GM12872 (cell line): Measurements from ENCODE around the gene VPS9D1.

Experiments used
- CTCF ChIP-seq: IDR thresholded peaks from 3 replicates; pipeline ENCODE4 v1.5.1; 2011; ENCODE audit warnings: low read depth, mild to moderate bottlenecking, low read length, moderate library complexity; ENCODE audit not compliant: insufficient read depth

Gene VPS9D1

DNA sequence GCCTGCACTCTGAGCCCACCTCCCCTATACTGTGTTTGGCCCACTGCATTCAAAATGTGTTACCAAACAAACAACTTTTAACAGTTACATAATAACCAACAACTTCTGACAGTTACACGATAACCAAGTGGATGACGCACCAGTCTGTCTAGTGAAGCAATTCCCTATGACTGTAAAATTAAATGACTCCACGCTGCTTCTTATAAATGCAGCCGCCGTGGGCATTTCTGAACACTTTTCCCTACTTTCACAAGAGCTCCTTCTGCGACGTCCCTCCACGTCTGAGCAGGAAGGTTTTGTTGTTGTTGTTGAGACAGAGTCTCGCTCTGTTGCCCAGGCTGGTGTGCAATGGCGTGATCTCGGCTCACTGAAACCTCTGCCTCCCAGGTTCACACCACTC is 28.2 kb upstream of the VPS9D1 start:
- no peak for TF ChIP-seq CTCF

GRCh38 chr16:89748076-89748475 is 27.4 kb upstream of the VPS9D1 start:
- TF ChIP-seq CTCF: no peak

DNA sequence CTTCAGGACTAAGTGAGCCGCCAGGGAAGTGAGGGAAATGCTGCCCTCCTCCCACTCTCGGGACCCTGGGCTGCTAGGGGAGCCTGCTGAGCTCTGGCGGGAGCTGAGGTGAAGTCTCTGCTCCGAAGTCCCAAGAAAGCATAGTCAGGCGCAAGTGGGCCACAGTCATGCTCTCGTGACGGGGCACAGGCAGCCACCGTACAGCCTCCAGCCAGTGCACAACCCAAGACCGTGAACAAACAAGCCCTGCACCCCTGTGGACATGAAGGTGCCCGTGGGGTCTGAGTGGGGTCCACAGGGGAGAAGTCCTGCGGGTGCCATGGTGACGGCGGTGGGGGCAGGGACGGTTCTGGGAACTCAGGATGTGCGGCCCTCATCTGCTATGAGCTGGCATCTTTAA is 25.3 kb upstream of the VPS9D1 start:
- no peak for TF ChIP-seq CTCF

DNA sequence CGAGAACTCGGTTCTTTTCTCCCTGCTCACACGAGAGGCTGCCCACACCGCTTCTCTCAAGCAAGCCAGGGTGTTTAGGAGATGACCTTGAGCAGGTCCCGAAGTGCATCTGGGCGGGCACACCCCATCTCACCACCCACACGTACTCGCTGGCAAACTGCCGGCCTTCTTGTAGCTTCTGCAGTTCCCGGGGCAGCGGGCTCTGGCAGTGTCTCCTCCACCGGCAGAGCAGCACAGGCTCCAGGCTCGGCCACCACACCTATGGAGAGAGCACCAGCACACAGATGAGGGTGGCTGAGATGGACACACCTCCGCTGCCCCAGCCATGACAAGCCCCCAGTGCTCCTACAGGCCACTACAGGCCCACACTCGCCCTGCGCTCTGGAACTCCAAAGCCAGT is 24.1 kb upstream of the VPS9D1 start:
- no peak for TF ChIP-seq CTCF

- no peak for TF ChIP-seq CTCF
These were observed 22.2 kb upstream of the VPS9D1 start for GRCh38 chr16:89742948-89743347.

DNA sequence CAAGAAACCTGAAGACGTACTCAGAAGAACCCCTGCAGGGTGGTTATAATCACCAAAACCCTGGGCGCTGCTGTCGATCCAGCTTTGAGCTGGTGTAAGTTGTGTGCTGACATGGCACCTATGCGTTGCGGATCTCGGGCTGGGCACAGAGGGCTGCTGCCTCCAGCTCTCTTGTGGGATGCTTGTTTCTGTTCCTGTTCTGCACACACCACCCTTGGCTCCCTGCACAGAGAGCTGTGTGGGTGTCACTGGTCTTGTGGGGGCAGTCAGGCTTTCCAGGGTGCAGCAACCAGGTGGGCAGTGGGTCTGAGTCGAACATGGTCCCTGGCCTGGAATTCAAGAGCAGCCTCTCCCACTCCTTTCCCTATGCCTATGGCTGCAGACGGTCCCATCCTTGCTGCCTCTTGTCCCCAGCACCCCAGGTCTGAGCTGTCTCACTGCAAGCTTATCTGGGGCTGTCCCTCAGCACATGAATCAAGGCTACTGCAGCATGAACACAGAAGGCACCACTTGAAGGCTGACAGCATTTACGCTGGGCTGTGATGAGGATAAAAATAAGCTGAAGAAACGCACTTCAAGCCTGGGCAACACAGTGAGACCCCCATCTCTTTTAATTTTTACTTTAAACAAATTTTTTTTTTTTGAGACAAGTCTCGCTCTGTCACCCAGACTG is 20.8 kb upstream of the VPS9D1 start:
- no peak for TF ChIP-seq CTCF

DNA sequence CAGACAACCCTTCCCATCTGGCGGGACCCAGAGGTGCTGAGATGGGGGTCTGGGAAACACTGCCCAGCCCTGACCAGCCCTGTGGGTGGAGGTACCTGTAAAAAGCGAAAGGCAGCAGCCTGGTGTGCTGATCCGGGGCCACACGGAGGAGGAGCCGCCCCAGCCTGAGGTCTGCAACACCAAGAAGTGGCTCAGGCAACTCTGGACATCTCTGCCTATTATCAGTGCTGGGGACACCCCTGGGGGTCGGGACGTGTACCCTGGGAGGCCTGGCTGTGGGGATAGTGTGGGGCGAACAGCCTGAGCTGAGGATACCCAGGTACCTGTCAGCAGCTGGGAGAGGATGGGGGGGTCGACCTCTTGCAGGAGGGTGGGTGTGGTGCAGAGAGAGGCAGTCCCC is 18.7 kb upstream of the VPS9D1 start:
- no peak for TF ChIP-seq CTCF
